CD4-positive, CD25-positive, alpha-beta regulatory T cell (primary cell): Measurements from ENCODE around the gene ZNF516. TPM values are rescaled to one million over a fixed set of nuclear protein-coding genes. Genes with fewer than 3 reads are reported as not detected.

Experiments
- ATAC-seq, 2 donors: fragments of 150-1000 bp; cut with Tn5 transposase; one replicate each; pipeline ENCODE4 v1.10.0; 2021; ENCODE audit warnings: low read depth in 2 of 2, moderate number of reproducible peaks in 2 of 2, moderate library complexity in 1 of 2
- DNase-seq, 3 donors: peaks; one replicate each; pipeline versions ENCODE4 v3.0.0 to v3.0.0-alpha.2; 2012 to 2022; ENCODE audit warnings: mixed read lengths in 1 of 3
- H3K27ac ChIP-seq: one replicate; pipeline ENCODE4 v1.7.0; 2013; ENCODE audit warnings: mild to moderate bottlenecking, low read length; ENCODE audit not compliant: insufficient read depth, poor library complexity, severe bottlenecking
- H3K27me3 ChIP-seq: one replicate; pipeline ENCODE4 v1.7.0; 2013; ENCODE audit warnings: low read length; ENCODE audit not compliant: control insufficient read depth, insufficient read depth
- H3K36me3 ChIP-seq: one replicate; pipeline ENCODE4 v1.7.0; 2013; ENCODE audit warnings: mild to moderate bottlenecking, low read length, moderate library complexity; ENCODE audit not compliant: control insufficient read depth, insufficient read depth
- H3K4me1 ChIP-seq: 2 replicates; pipeline ENCODE4 v1.7.0; 2013; ENCODE audit warnings: mild to moderate bottlenecking, low read length; ENCODE audit not compliant: insufficient read depth, control insufficient read depth, poor library complexity, severe bottlenecking
- H3K4me3 ChIP-seq: one replicate; pipeline ENCODE4 v1.7.0; 2013; ENCODE audit warnings: low read depth, mild to moderate bottlenecking, low read length, moderate library complexity
- H3K9me3 ChIP-seq, 2 experiments: 1 replicate in 1 of 2; 2 replicates in 1 of 2; pipeline ENCODE4 v1.7.0; 2013; ENCODE audit warnings: low read length in 2 of 2, mild to moderate bottlenecking in 1 of 2, moderate library complexity in 1 of 2; ENCODE audit not compliant: control insufficient read depth in 2 of 2
- H3K27ac Mint-ChIP-seq, 3 donors: one replicate each; pipeline ENCODE4 v1.8.0; 2020 to 2022; ENCODE audit warnings: mild to moderate bottlenecking in 3 of 3, mixed read lengths in 3 of 3, moderate library complexity in 2 of 3
- H3K27me3 Mint-ChIP-seq: one replicate; pipeline ENCODE4 v1.8.0; 2022; ENCODE audit warnings: mild to moderate bottlenecking, mixed read lengths
- H3K36me3 Mint-ChIP-seq: one replicate; pipeline ENCODE4 v1.8.0; 2020; ENCODE audit warnings: mixed read lengths
- H3K4me1 Mint-ChIP-seq, 4 donors: one replicate each; pipeline ENCODE4 v1.8.0; 2020 to 2022; ENCODE audit warnings: mixed read lengths in 4 of 4, mild to moderate bottlenecking in 1 of 4
- H3K4me3 Mint-ChIP-seq, 4 donors: one replicate each; pipeline ENCODE4 v1.8.0; 2020 to 2022; ENCODE audit warnings: mild to moderate bottlenecking in 4 of 4, mixed read lengths in 4 of 4, moderate library complexity in 3 of 4
- H3K9me3 Mint-ChIP-seq, 7 donors: one replicate each; pipeline ENCODE4 v1.8.0; 2020 to 2022; ENCODE audit warnings: mixed read lengths in 7 of 7, mild to moderate bottlenecking in 3 of 7, moderate library complexity in 2 of 7
- polyA plus RNA-seq, 4 donors: library from polyadenylated mRNA; unstranded; fragments of 300-500 nt; fragmentation: Illumina TruSeq; gene quantifications; one replicate each; pipeline ENCODE4 v1.2.3, GENCODE V29; 2021
- total RNA-seq: library from RNA; stranded (reverse); gene quantifications from one replicate; pipeline ENCODE4 v1.2.3, GENCODE V29; 2022

Gene ZNF516
- total and polyA plus RNA-seq, 5 donors from 2014 or later, result 0.26 to 9.9 (median 0.57) TPM; not detected in 1

GRCh38 chr18:76376668-76377358, 118.2 kb downstream of the ZNF516 start:
- no peaks in the 10 kb centered on the region for H3K36me3 Mint-ChIP-seq
- no peaks in the 10 kb centered on the region for H3K9me3 ChIP-seq
- H3K9me3 Mint-ChIP-seq, result peaks cover 0 to 3% (median 0%) of the 10 kb centered on the region in 7 donors
- H3K27ac ChIP-seq, result no peak overlapping the region
- no peak overlapping the region for H3K4me3 Mint-ChIP-seq
- H3K27me3 Mint-ChIP-seq, result no peaks in the 10 kb centered on the region
- DNase-seq (peak in 1 of 3 donors; percentile 79), ATAC-seq (peak in 1 of 2 donors; percentile 23)
- H3K4me3 ChIP-seq, result no peak overlapping the region
- H3K27me3 ChIP-seq, result no peaks in the 10 kb centered on the region
- peaks cover 14 to 47% (median 27%) of the 10 kb centered on the region in 4 donors for H3K4me1 Mint-ChIP-seq
- no peaks in the 10 kb centered on the region for H3K36me3 ChIP-seq
- H3K4me1 ChIP-seq, result peaks cover 20% of the 10 kb centered on the region
- H3K27ac Mint-ChIP-seq, result peak overlapping the region; percentile 58 to 75 (median 66)

DNA sequence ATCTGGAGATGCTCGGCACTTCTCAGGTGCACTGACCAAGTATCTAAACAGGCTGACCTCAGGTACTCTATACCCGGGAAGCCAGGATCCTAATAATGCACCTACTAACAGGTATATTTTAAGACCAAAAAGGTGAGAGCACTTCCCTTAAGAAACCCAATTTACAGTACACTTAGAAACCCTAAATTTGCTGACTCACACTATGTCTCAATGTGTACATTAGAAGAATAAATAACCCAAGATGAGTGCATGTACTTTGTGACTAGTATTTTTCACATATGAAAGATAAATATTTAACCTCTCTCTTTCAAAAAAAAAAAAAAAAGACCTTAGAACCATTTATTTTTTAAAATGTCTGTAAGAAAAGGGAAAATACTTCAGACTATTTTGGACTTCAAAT, 118.8 kb downstream of the ZNF516 start:
- peaks cover 0 to 3% (median 0%) of the 10 kb centered on the region in 7 donors for H3K9me3 Mint-ChIP-seq
- Histone ChIP-seq H3K4me1 (peaks cover 20% of the 10 kb centered on the region), H3K36me3 (no peaks in the 10 kb centered on the region), H3K27ac (no peak overlapping the region), H3K4me3 (no peak overlapping the region), H3K9me3 (no peaks in the 10 kb centered on the region), H3K27me3 (no peaks in the 10 kb centered on the region)
- H3K36me3 Mint-ChIP-seq, result no peaks in the 10 kb centered on the region
- H3K27me3 Mint-ChIP-seq, result no peaks in the 10 kb centered on the region
- ATAC-seq (no peak), DNase-seq (peak in 1 of 3 donors; percentile 28)
- H3K4me1 Mint-ChIP-seq, result peaks cover 14 to 47% (median 27%) of the 10 kb centered on the region in 4 donors
- peak overlapping the region; percentile 58 to 75 (median 66) for H3K27ac Mint-ChIP-seq
- H3K4me3 Mint-ChIP-seq, result no peak overlapping the region

DNA sequence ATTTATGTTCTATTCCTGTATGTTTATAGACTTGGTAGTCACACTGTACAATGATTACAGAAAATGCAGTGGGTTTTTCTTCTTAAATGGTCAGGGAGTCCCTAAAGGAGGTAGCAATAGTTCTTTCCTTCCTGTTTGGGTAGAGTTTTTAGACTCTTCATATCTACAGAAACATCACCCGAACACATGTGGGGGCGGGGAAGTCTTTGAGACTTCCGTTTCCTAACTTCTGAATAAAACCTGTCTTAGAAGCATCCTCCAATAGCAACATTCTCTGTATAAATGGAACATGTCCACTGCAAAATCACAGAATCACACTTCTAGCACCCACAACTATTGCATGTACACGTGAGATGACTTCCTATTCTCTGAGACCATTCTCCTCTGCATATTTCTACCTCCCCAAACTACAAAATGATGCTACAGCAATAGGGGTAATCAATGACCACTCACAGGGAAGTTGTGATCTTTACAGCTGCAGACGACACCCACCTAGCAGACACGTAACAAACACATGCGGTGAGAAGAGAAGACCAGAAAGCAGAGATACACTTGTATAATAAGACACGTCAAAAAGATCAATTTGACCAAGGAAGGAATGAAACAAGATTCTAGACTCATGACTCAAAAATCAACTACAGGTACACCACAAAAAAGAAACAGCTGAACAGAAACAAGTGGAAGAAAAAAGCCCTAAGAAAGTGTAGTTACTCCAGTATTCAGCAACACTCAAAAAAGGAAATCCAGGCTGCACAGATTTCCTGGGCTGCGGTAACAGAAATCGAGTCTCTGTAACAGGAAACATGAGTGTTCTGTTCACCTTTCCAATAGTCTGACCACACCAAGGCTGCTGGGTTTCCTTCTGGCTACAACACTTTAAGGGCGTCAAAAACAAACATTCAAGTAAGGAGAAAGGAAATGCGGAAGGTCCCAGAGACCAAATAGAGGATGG, 120.4 kb downstream of the ZNF516 start:
- peak overlapping the region in 3 of 4 donors; percentile 3 to 36 (median 28) for H3K4me3 Mint-ChIP-seq
- H3K36me3 Mint-ChIP-seq, result no peaks in the 10 kb centered on the region
- DNase-seq (peak in 2 of 3 donors; percentile 22 to 83), ATAC-seq (peak; percentile 54 to 59)
- peak overlapping the region; percentile 5 to 57 (median 50) for H3K27ac Mint-ChIP-seq
- Histone ChIP-seq H3K27ac (no peak overlapping the region), H3K27me3 (no peaks in the 10 kb centered on the region), H3K36me3 (no peaks in the 10 kb centered on the region), H3K9me3 (no peaks in the 10 kb centered on the region), H3K4me1 (peaks cover 20% of the 10 kb centered on the region), H3K4me3 (peak overlapping the region; percentile 29)
- H3K4me1 Mint-ChIP-seq, result peaks cover 14 to 47% (median 27%) of the 10 kb centered on the region in 4 donors
- H3K9me3 Mint-ChIP-seq, result peaks cover 0 to 3% (median 0%) of the 10 kb centered on the region in 7 donors
- H3K27me3 Mint-ChIP-seq, result no peaks in the 10 kb centered on the region

DNA sequence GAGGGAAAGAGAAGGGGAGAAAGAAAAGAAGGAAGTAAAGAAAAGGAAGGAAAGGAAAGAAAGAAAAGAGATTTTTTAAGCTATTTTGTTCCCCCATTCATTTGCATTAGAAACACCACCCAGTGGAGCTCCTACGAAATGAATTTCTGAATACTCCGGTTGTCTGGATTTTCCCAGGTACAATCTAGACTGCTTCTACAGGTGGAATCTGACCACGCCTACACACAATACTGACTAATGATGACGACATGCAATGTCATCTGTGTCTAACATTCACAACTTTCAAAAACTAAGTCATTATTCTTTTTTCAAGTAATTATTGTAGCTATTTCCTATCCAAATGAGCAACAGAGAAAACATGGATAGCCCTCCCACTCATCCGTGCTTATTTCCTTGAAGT, 121.7 kb downstream of the ZNF516 start:
- H3K27ac Mint-ChIP-seq, result peak overlapping the region in 1 of 3 donors; percentile 50
- Histone ChIP-seq H3K4me1 (peaks cover 20% of the 10 kb centered on the region), H3K27me3 (no peaks in the 10 kb centered on the region), H3K9me3 (no peaks in the 10 kb centered on the region), H3K36me3 (no peaks in the 10 kb centered on the region), H3K4me3 (no peak overlapping the region), H3K27ac (no peak overlapping the region)
- no peaks in the 10 kb centered on the region for H3K36me3 Mint-ChIP-seq
- peaks cover 0 to 3% (median 0%) of the 10 kb centered on the region in 7 donors for H3K9me3 Mint-ChIP-seq
- no peaks in the 10 kb centered on the region for H3K27me3 Mint-ChIP-seq
- H3K4me1 Mint-ChIP-seq, result peaks cover 14 to 47% (median 27%) of the 10 kb centered on the region in 4 donors
- H3K4me3 Mint-ChIP-seq, result no peak overlapping the region
- DNase-seq (no peak), ATAC-seq (no peak)

GRCh38 chr18:76371301-76372203, 123.5 kb downstream of the ZNF516 start:
- H3K36me3 Mint-ChIP-seq, result no peaks in the 10 kb centered on the region

GRCh38 chr18:76370686-76371085, 124.4 kb downstream of the ZNF516 start:
- H3K9me3 Mint-ChIP-seq, result peaks cover 0 to 2% (median 0%) of the 10 kb centered on the region in 7 donors
- no peaks in the 10 kb centered on the region for H3K9me3 ChIP-seq

More at GRCh38 chr18:76371301-76372203, 123.5 kb downstream of the ZNF516 start:
- Mint-ChIP-seq H3K9me3 (peaks cover 0 to 3% (median 0%) of the 10 kb centered on the region in 7 donors), H3K4me3 (no peak overlapping the region), H3K27ac (no peak overlapping the region), H3K4me1 (peaks cover 14 to 39% (median 25%) of the 10 kb centered on the region in 4 donors), H3K27me3 (no peaks in the 10 kb centered on the region)
- ATAC-seq, result no peak
- no peaks in the 10 kb centered on the region for H3K9me3 ChIP-seq
- H3K4me1 ChIP-seq, result peaks cover 16% of the 10 kb centered on the region
- H3K4me3 ChIP-seq, result no peak overlapping the region
- DNase-seq, result no peak
- no peak overlapping the region for H3K27ac ChIP-seq
- no peaks in the 10 kb centered on the region for H3K36me3 ChIP-seq
- no peaks in the 10 kb centered on the region for H3K27me3 ChIP-seq

GRCh38 chr18:76370201-76370600, 124.8 kb downstream of the ZNF516 start:
- Mint-ChIP-seq H3K36me3 (no peaks in the 10 kb centered on the region), H3K27me3 (no peaks in the 10 kb centered on the region), H3K4me3 (no peak overlapping the region), H3K27ac (no peak overlapping the region), H3K4me1 (peaks cover 14 to 26% (median 17%) of the 10 kb centered on the region in 4 donors), H3K9me3 (peaks cover 0 to 2% (median 0%) of the 10 kb centered on the region in 7 donors)
- ATAC-seq (no peak), DNase-seq (no peak)
- Histone ChIP-seq H3K4me1 (peaks cover 14% of the 10 kb centered on the region), H3K36me3 (no peaks in the 10 kb centered on the region), H3K9me3 (no peaks in the 10 kb centered on the region), H3K27ac (no peak overlapping the region), H3K4me3 (no peak overlapping the region), H3K27me3 (no peaks in the 10 kb centered on the region)

More at GRCh38 chr18:76370686-76371085, 124.4 kb downstream of the ZNF516 start:
- Mint-ChIP-seq H3K27me3 (no peaks in the 10 kb centered on the region), H3K27ac (no peak overlapping the region), H3K4me3 (no peak overlapping the region), H3K4me1 (peaks cover 14 to 30% (median 20%) of the 10 kb centered on the region in 4 donors), H3K36me3 (no peaks in the 10 kb centered on the region)
- H3K4me1 ChIP-seq, result peaks cover 16% of the 10 kb centered on the region
- no peaks in the 10 kb centered on the region for H3K36me3 ChIP-seq
- H3K27me3 ChIP-seq, result no peaks in the 10 kb centered on the region
- no peak for DNase-seq
- no peak overlapping the region for H3K27ac ChIP-seq
- H3K4me3 ChIP-seq, result no peak overlapping the region
- ATAC-seq, result no peak
